CD4-positive, alpha-beta T cell (primary cell): ENCODE data around the gene C6orf132. TPM values are rescaled to one million over a fixed set of nuclear protein-coding genes. Genes with fewer than 3 reads are reported as not detected.

Source experiments
- ATAC-seq: fragments of 200-7000 bp; cut with Tn5 transposase; one replicate; pipeline ENCODE4 v1.10.0; 2022; ENCODE audit warnings: mild to moderate bottlenecking; ENCODE audit not compliant: poor library complexity
- CTCF ChIA-PET: fragments of 350-600 bp; sonication (Branson Sonifier 250); formaldehyde crosslinking; loops from one replicate; lab custom pipeline; 2021; ENCODE audit warnings: antibody characterized with exemption, inconsistent platforms; lab: Charles Lee
- POLR2A ChIA-PET: fragments of 350-600 bp; sonication (Branson Sonifier 250); formaldehyde crosslinking; loops from one replicate; lab custom pipeline; 2021; ENCODE audit warnings: antibody characterized with exemption, inconsistent platforms; lab: Charles Lee
- DNase-seq, 14 experiments: peaks; one replicate each; pipeline ENCODE4 v3.0.0-alpha.2; 2013 to 2020; ENCODE audit warnings: mixed read lengths in 2 of 14
- H3K27ac ChIP-seq, 2 donors: one replicate each; pipeline versions ENCODE4 v1.5.1 to v1.7.0; 2013; ENCODE audit warnings: low read length in 2 of 2, low read depth in 1 of 2, mild to moderate bottlenecking in 1 of 2
- H3K27me3 ChIP-seq, 2 experiments: 1 replicate in 1 of 2; 2 replicates in 1 of 2; pipeline versions ENCODE4 v1.6.1 to v1.7.0; 2013; ENCODE audit warnings: low read length in 2 of 2, control low read depth in 1 of 2, mild to moderate bottlenecking in 1 of 2, moderate library complexity in 1 of 2; ENCODE audit not compliant: insufficient read depth in 2 of 2, control insufficient read depth in 1 of 2
- H3K36me3 ChIP-seq: one replicate; pipeline ENCODE4 v1.6.1; 2013; ENCODE audit warnings: low read length, control low read depth; ENCODE audit not compliant: insufficient read depth
- H3K4me1 ChIP-seq: one replicate; pipeline ENCODE4 v1.6.1; 2013; ENCODE audit warnings: low read length, control low read depth; ENCODE audit not compliant: insufficient read depth
- H3K4me3 ChIP-seq: one replicate; pipeline ENCODE4 v1.5.1; 2013; ENCODE audit warnings: mild to moderate bottlenecking, low read length, moderate library complexity
- H3K9me3 ChIP-seq, 2 experiments: 1 replicate in 1 of 2; 2 replicates in 1 of 2; pipeline versions ENCODE4 v1.6.1 to v1.7.0; 2013; ENCODE audit warnings: low read length in 2 of 2, mild to moderate bottlenecking in 2 of 2, control low read depth in 1 of 2, moderate library complexity in 1 of 2; ENCODE audit not compliant: control insufficient read depth in 1 of 2, insufficient read depth in 1 of 2
- H3K27ac Mint-ChIP-seq: one replicate; pipeline ENCODE4 v1.8.0; 2020; ENCODE audit warnings: mixed read lengths
- H3K27me3 Mint-ChIP-seq: one replicate; pipeline ENCODE4 v1.8.0; 2021; ENCODE audit warnings: mixed read lengths
- H3K36me3 Mint-ChIP-seq: one replicate; pipeline ENCODE4 v1.8.0; 2021; ENCODE audit warnings: low read depth, mixed read lengths
- H3K4me1 Mint-ChIP-seq: one replicate; pipeline ENCODE4 v1.8.0; 2021; ENCODE audit warnings: low read depth, mixed read lengths
- H3K4me3 Mint-ChIP-seq: one replicate; pipeline ENCODE4 v1.8.0; 2020; ENCODE audit warnings: mild to moderate bottlenecking, mixed read lengths
- H3K9me3 Mint-ChIP-seq: one replicate; pipeline ENCODE4 v1.8.0; 2020; ENCODE audit warnings: mixed read lengths
- intact Hi-C, 2 experiments: fragments of 100-400 bp; cut with DNase I in 1 of 2; cut with micrococcal nuclease in 1 of 2; formaldehyde crosslinking; loops; one replicate each; pipeline versions ENCODE4 v1.15.1 to v1.9.0; 2023 to 2025; cut with DNase I, micrococcal nuclease
- total RNA-seq, 174 experiments: library from RNA in 2 of 174; stranded (reverse) in 2 of 174; gene quantifications; one replicate each; pipeline ENCODE4 v1.2.3 and lab custom pipeline; 2021 to 2026
- TF ChIP-seq, protein P1 (sequence below): fragments of 200-600 bp; IDR thresholded peaks from one replicate; pipeline ENCODE4 v1.8.0; 2022; ENCODE audit warnings: antibody characterized with exemption, mild to moderate bottlenecking

C6orf132 gene
- total RNA-seq, 2 experiments from 2014 or later: not detected

DNA sequence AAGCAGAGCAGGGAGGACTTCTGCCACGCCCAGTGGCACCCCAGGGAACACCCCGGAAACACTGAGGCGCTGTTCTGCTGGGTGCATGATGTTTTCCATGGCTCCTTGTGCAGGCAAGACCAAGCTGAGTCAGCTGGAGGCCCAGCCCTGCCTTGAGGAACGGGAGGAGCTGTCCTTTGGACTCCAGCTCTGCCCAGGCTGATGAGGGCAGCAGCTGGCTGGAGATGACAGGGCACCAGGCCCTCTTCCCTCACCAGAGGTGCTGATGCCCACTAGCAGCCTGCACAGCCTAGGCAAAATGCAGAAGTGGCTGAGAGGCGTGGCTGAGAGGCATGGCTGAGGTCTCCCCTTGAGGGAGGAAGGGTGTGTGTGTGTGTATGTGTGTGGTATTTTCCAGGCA lies 2.4 kb downstream of the C6orf132 start:
- ChIA-PET POLR2A (no interaction called here), CTCF (no interaction called here)
- H3K36me3 Mint-ChIP-seq: no peaks in the 10 kb centered on the region
- Histone ChIP-seq H3K9me3 (peaks cover 0 to 13% of the 10 kb centered on the region in 2 experiments), H3K4me3 (no peak overlapping the region), H3K36me3 (no peaks in the 10 kb centered on the region), H3K27me3 (peaks cover 31 to 36% of the 10 kb centered on the region in 2 experiments), H3K4me1 (peaks cover 16% of the 10 kb centered on the region), H3K27ac (no peak overlapping the region)
- no peak overlapping the region for H3K27ac Mint-ChIP-seq
- peaks cover 11% of the 10 kb centered on the region for H3K4me1 Mint-ChIP-seq
- TF ChIP-seq, protein P1, sequence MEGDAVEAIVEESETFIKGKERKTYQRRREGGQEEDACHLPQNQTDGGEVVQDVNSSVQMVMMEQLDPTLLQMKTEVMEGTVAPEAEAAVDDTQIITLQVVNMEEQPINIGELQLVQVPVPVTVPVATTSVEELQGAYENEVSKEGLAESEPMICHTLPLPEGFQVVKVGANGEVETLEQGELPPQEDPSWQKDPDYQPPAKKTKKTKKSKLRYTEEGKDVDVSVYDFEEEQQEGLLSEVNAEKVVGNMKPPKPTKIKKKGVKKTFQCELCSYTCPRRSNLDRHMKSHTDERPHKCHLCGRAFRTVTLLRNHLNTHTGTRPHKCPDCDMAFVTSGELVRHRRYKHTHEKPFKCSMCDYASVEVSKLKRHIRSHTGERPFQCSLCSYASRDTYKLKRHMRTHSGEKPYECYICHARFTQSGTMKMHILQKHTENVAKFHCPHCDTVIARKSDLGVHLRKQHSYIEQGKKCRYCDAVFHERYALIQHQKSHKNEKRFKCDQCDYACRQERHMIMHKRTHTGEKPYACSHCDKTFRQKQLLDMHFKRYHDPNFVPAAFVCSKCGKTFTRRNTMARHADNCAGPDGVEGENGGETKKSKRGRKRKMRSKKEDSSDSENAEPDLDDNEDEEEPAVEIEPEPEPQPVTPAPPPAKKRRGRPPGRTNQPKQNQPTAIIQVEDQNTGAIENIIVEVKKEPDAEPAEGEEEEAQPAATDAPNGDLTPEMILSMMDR: no peak
- peaks cover 42% of the 10 kb centered on the region for H3K27me3 Mint-ChIP-seq
- DNase-seq: peak in 3 of 14 experiments; percentile 5 to 34 (median 16)
- H3K9me3 Mint-ChIP-seq: no peaks in the 10 kb centered on the region
- intact Hi-C loops: no loop called here
- no peak overlapping the region for H3K4me3 Mint-ChIP-seq
- ATAC-seq: no peak

DNA sequence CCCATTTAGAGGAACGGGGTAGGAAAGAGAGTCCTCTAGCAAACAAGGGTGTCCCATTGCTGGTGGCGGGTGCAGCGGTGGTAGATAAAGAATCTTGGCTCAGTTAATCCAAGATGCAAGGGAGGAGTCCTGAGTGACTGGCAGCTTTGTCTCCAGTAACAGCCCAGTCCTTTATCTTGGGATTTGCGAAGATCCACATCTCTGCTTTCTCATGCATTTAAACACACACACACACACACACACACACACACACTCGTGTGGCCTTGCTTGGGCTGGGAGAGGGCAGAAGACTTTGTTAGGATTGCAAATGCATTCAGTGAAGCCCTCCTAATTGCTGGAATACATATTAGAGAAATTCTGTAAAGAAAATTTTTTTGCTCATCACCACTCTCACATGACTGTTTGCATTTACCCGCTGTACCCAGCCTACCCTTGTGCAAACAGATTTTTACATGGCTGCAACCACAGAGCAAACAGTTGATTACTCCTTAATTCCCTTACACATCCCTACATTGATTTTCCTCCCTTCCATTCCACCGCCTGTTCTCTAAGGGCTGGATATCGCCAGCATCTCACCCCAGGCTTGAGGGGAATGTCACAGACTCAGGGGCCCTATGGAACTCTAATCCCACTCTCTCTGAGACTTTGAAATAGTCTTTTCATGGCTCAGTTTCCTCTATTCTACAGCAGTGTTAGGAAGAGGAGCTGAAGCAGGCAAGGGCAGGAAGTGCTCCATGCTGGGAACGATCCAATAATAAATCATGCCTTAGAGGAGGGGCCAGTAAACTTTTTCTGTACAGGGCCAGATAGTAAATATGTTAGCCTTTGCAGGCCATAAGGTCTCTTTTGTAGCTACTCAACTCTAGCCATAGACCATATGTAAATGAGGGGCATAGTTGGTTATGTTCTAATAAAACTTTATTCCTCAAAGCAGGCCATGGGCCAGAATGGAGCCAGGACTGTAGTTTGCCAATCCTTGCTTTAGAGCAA lies 3.5 kb downstream of the C6orf132 start:
- TF ChIP-seq, protein P1: no peak
- peaks cover 16% of the 10 kb centered on the region for H3K4me1 ChIP-seq
- no peak overlapping the region for H3K4me3 ChIP-seq
- no peak overlapping the region for H3K4me3 Mint-ChIP-seq
- no peak for DNase-seq
- H3K9me3 ChIP-seq: peaks cover 0 to 13% of the 10 kb centered on the region in 2 experiments
- intact Hi-C loops: no loop called here
- no peak for ATAC-seq
- ChIA-PET POLR2A (no interaction called here), CTCF (no interaction called here)
- peaks cover 30 to 34% of the 10 kb centered on the region in 2 experiments for H3K27me3 ChIP-seq
- peaks cover 11% of the 10 kb centered on the region for H3K4me1 Mint-ChIP-seq
- H3K36me3 Mint-ChIP-seq: no peaks in the 10 kb centered on the region
- H3K9me3 Mint-ChIP-seq: no peaks in the 10 kb centered on the region
- H3K27ac ChIP-seq: no peak overlapping the region
- no peaks in the 10 kb centered on the region for H3K36me3 ChIP-seq
- H3K27ac Mint-ChIP-seq: no peak overlapping the region
- H3K27me3 Mint-ChIP-seq: peaks cover 38% of the 10 kb centered on the region

DNA sequence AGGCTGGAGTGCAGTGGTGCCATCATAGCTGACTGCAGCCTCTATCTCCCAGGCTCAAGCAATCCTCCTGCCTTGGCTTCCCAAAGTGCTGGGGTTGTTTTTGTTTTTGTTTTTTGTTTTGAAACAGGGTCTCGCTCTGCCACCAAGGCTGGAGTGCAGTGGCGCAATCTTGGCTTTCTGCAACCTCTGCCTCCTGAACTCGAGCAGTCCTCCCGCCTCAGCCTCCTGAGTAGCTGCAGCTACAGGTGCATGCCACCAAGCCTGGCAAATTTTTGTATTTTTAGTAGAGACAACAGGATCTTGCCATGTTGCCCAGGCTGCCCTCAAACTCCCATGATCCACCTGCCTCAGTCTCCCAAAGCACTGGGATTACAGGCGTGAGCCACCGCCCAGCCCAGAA lies 4.2 kb downstream of the C6orf132 start:
- Histone ChIP-seq H3K9me3 (peaks cover 0 to 13% of the 10 kb centered on the region in 2 experiments), H3K36me3 (no peaks in the 10 kb centered on the region), H3K27me3 (peaks cover 22 to 27% of the 10 kb centered on the region in 2 experiments), H3K27ac (no peak overlapping the region), H3K4me1 (peaks cover 16% of the 10 kb centered on the region), H3K4me3 (no peak overlapping the region)
- intact Hi-C loops: no loop called here
- no peak for DNase-seq
- H3K27ac Mint-ChIP-seq: no peak overlapping the region
- H3K4me3 Mint-ChIP-seq: no peak overlapping the region
- H3K36me3 Mint-ChIP-seq: no peaks in the 10 kb centered on the region
- no peaks in the 10 kb centered on the region for H3K9me3 Mint-ChIP-seq
- no peak for ATAC-seq
- POLR2A ChIA-PET: no interaction called here
- H3K27me3 Mint-ChIP-seq: peaks cover 31% of the 10 kb centered on the region
- TF ChIP-seq, protein P1: no peak
- peaks cover 11% of the 10 kb centered on the region for H3K4me1 Mint-ChIP-seq
- CTCF ChIA-PET: no interaction called here
